ENCODE data around the gene LMBR1.
"Not testable (repeated sequence)": the region's sequence is repeated elsewhere in the genome, so short reads cannot be mapped to it uniquely, and the experiment has no call there.

LMBR1 gene

DNA sequence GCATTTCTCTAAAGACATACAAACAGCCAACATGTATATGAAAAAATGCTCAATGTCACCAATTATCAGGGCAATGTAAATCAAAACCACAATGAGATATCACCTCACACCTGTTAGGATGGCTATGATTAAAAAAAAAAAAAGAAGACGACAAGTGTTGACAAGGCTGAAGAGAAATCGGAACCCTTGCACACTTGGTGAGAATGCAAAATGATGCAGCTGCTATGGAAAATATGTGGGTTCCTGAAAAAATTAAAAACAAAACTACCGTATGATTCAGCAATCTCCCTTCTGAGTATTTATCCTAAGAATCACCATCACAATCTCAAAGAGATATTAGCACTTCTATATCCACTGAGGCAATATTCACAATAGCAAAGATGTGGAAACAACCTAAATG is 11.3 kb downstream of the LMBR1 start:
- Histone ChIP-seq H3K9me3 (ENCODE audit: control insufficient read depth, insufficient read depth, low read length) (no peaks in the 10 kb centered on the region; the same call in 1 of the 2 replicates), H3K27me3 (ENCODE audit: control insufficient read depth, insufficient read depth, low read length) (no peaks in the 10 kb centered on the region), H3K4me3 (ENCODE audit: low read length) (no peak overlapping the region), H3K4me1 (ENCODE audit: control insufficient read depth, insufficient read depth, low read length) (no peaks in the 10 kb centered on the region), H3K36me3 (ENCODE audit: control insufficient read depth, insufficient read depth, low read length) (no peaks in the 10 kb centered on the region), H3K27ac (ENCODE audit: low read length) (no peak overlapping the region)
- DNase-seq (ENCODE audit: low read depth, low spot score) = no peak
- no CpG with 5 or more reads among the region's 3 CpGs for WGBS (ENCODE audit: insufficient coverage, insufficient read length)

DNA sequence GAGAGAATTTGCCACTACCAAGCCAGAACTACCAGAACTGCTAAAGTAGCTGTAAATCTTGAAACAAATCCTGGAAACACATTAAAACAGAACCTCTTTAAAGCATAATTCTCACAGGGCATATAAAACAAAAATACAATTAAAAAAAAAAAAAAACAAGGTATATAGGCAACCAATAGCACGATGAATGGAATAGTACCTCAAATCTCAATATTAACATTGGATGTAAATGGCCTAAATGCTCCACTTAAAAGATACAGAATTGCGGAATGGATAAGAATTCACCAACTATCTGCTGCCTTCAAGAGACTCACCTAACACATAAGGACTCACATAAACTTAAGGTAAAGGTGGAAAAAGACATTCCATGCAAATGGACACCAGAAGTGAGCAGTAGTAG is 17.2 kb downstream of the LMBR1 start:
- no CpG with 5 or more reads among the region's 2 CpGs for WGBS (ENCODE audit: insufficient coverage, insufficient read length)
- Histone ChIP-seq H3K36me3 (ENCODE audit: control insufficient read depth, insufficient read depth, low read length) (no peaks in the 10 kb centered on the region), H3K9me3 (ENCODE audit: control insufficient read depth, insufficient read depth, low read length) (no peaks in the 10 kb centered on the region), H3K4me1 (ENCODE audit: control insufficient read depth, insufficient read depth, low read length) (no peaks in the 10 kb centered on the region), H3K27ac (ENCODE audit: low read length) (no peak overlapping the region), H3K4me3 (ENCODE audit: low read length) (no peak overlapping the region), H3K27me3 (ENCODE audit: control insufficient read depth, insufficient read depth, low read length) (no peaks in the 10 kb centered on the region)
- no peak for DNase-seq (ENCODE audit: low read depth, low spot score)

DNA sequence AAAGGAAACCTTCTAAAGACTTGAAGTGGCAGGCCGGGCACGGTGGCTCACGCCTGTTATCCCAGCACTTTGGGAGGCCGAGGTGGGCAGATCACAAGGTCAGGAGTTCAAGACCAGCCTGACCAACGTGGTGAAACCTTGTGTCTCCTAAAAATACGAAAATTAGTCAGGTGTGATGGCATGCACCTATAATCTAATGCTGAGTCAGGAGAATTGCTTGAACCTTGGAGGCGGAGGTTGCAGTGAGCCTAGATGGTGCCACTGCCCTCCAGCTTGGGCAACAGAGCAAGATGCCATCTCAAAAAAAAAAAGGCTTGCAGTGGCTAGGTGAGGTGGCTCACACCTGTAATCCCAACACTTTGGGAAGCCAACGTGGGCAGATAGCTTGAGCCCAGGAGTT is 24.6 kb downstream of the LMBR1 start:
- not testable (repeated sequence) for H3K36me3 ChIP-seq (ENCODE audit: control insufficient read depth, insufficient read depth, low read length); H3K27ac ChIP-seq (ENCODE audit: low read length); H3K9me3 ChIP-seq (ENCODE audit: control insufficient read depth, insufficient read depth, low read length); H3K4me3 ChIP-seq (ENCODE audit: low read length); H3K4me1 ChIP-seq (ENCODE audit: control insufficient read depth, insufficient read depth, low read length); H3K27me3 ChIP-seq (ENCODE audit: control insufficient read depth, insufficient read depth, low read length); DNase-seq (ENCODE audit: low read depth, low spot score)
- WGBS (ENCODE audit: insufficient coverage, insufficient read length) = no CpG with 5 or more reads among the region's 8 CpGs

DNA sequence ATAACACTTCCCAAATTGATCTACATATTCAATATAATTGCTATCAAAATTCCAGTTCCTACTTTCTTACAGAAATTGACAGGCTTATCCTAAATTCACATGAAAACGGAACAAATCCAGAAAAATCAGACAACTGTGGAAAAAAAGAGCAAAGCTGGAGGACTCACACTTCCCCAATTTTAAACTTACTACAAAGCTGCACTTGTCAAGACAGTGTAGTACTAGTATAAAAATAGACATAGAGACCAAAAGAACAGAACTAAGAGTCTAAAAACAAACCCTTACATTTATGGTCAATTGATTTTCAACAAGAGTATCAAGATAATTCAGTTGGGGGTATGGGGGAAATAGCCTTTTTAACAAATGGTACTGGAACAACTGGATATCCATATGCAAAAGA is 27.5 kb downstream of the LMBR1 start:
- Histone ChIP-seq H3K4me3 (ENCODE audit: low read length) (no peak overlapping the region), H3K36me3 (ENCODE audit: control insufficient read depth, insufficient read depth, low read length) (no peaks in the 10 kb centered on the region), H3K9me3 (ENCODE audit: control insufficient read depth, insufficient read depth, low read length) (no peaks in the 10 kb centered on the region; the same call in 1 of the 2 replicates), H3K4me1 (ENCODE audit: control insufficient read depth, insufficient read depth, low read length) (no peaks in the 10 kb centered on the region), H3K27ac (ENCODE audit: low read length) (no peak overlapping the region), H3K27me3 (ENCODE audit: control insufficient read depth, insufficient read depth, low read length) (no peaks in the 10 kb centered on the region)
- DNase-seq (ENCODE audit: low read depth, low spot score) = no peak
- no CpG with 5 or more reads among the region's 1 CpG for WGBS (ENCODE audit: insufficient coverage, insufficient read length)

DNA sequence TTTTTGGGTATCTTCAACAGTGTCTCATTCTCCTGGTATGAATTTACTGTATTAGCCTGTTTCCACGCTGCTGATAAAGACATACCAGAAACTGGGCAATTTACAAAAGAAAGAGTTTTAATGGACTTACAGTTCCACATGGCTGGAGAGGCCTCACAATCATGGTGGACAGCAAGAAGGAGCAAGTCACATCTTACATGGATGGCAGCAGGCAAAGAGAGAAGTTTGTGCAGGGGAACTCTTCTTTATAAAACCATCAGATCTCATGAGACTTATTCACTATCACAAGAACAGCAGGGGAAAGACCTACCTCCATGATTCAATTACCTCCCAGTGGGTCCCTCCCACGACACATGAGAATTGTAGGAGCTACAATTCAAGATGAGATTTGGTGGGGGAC is 31.0 kb downstream of the LMBR1 start:
- not testable (repeated sequence) for H3K4me3 ChIP-seq (ENCODE audit: low read length); H3K27ac ChIP-seq (ENCODE audit: low read length); H3K27me3 ChIP-seq (ENCODE audit: control insufficient read depth, insufficient read depth, low read length); H3K9me3 ChIP-seq (ENCODE audit: control insufficient read depth, insufficient read depth, low read length); H3K36me3 ChIP-seq (ENCODE audit: control insufficient read depth, insufficient read depth, low read length); DNase-seq (ENCODE audit: low read depth, low spot score); H3K4me1 ChIP-seq (ENCODE audit: control insufficient read depth, insufficient read depth, low read length)
- no CpG with 5 or more reads among the region's 2 CpGs for WGBS (ENCODE audit: insufficient coverage, insufficient read length)

DNA sequence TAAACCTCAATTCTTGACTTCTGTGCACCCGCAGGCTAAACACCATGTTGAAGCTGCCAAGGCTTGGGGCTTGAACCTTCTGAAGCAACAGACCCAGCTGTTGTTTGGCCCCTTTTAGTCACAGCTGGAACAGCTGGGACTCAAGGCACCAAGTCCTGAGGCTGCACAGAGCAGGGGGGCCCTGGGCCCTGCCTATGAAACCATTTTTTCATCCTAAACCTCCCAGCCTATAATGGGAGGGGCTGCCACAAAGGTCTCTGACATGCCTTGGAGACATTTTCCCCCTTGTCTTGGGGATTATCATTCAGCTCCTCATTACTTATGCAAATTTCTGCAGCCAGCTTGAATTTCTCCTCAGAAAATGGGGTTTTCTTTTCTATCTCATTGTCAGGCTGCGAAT is 31.8 kb downstream of the LMBR1 start:
- H3K27me3 ChIP-seq (ENCODE audit: control insufficient read depth, insufficient read depth, low read length) = no peaks in the 10 kb centered on the region
- H3K27ac ChIP-seq (ENCODE audit: low read length) = no peak overlapping the region
- H3K4me3 ChIP-seq (ENCODE audit: low read length) = no peak overlapping the region
- no peaks in the 10 kb centered on the region; the same call in 1 of the 2 replicates for H3K9me3 ChIP-seq (ENCODE audit: control insufficient read depth, insufficient read depth, low read length)
- WGBS (ENCODE audit: insufficient coverage, insufficient read length) = no CpG with 5 or more reads among the region's 2 CpGs
- H3K36me3 ChIP-seq (ENCODE audit: control insufficient read depth, insufficient read depth, low read length) = no peaks in the 10 kb centered on the region
- no peaks in the 10 kb centered on the region for H3K4me1 ChIP-seq (ENCODE audit: control insufficient read depth, insufficient read depth, low read length)
- no peak for DNase-seq (ENCODE audit: low read depth, low spot score)

DNA sequence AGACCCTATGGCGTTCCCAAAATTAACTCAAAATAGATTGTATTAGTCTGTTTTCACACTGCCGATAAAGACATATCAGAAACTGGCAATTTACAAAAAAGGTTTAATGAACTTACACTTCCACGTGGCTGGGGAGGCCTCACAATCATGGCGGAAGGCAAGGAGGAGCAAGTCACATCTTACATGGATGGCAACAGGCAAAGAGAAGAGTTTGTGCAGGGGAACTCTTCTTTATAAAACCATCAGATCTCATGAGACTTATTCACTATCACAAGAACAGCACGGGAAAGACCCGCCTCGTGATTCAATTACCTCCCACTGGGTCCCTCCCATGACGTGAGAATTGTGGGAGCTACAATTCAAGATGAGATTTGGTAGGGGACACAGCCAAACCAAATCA is 32.9 kb downstream of the LMBR1 start:
- not testable (repeated sequence) for H3K4me1 ChIP-seq (ENCODE audit: control insufficient read depth, insufficient read depth, low read length); DNase-seq (ENCODE audit: low read depth, low spot score); H3K4me3 ChIP-seq (ENCODE audit: low read length); H3K9me3 ChIP-seq (ENCODE audit: control insufficient read depth, insufficient read depth, low read length); H3K27ac ChIP-seq (ENCODE audit: low read length); H3K27me3 ChIP-seq (ENCODE audit: control insufficient read depth, insufficient read depth, low read length); H3K36me3 ChIP-seq (ENCODE audit: control insufficient read depth, insufficient read depth, low read length)
- WGBS (ENCODE audit: insufficient coverage, insufficient read length) = no CpG with 5 or more reads among the region's 8 CpGs

DNA sequence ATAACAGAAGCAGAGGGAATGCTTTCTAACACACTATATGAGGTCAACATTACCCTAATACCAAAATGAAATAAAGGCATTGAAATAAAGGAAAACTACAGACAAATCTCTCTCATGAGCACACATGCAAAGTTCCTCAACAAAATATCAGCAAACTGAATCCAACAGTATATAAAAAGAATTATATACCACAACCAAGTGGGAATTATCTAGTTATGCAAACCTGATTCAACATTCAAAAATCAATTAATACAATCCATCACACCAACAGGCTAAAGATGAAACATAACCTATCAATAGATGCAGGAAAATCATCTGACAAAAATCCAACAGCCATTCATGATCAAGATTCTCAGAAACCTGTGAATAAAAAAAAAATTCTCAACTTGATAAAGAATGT is 34.5 kb downstream of the LMBR1 start:
- H3K27ac ChIP-seq (ENCODE audit: low read length) = no peak overlapping the region
- no peaks in the 10 kb centered on the region for H3K4me1 ChIP-seq (ENCODE audit: control insufficient read depth, insufficient read depth, low read length)
- H3K4me3 ChIP-seq (ENCODE audit: low read length) = no peak overlapping the region
- H3K9me3 ChIP-seq (ENCODE audit: control insufficient read depth, insufficient read depth, low read length) = no peaks in the 10 kb centered on the region; the same call in 1 of the 2 replicates
- no peaks in the 10 kb centered on the region for H3K36me3 ChIP-seq (ENCODE audit: control insufficient read depth, insufficient read depth, low read length)
- H3K27me3 ChIP-seq (ENCODE audit: control insufficient read depth, insufficient read depth, low read length) = no peaks in the 10 kb centered on the region
- no peak for DNase-seq (ENCODE audit: low read depth, low spot score)

DNA sequence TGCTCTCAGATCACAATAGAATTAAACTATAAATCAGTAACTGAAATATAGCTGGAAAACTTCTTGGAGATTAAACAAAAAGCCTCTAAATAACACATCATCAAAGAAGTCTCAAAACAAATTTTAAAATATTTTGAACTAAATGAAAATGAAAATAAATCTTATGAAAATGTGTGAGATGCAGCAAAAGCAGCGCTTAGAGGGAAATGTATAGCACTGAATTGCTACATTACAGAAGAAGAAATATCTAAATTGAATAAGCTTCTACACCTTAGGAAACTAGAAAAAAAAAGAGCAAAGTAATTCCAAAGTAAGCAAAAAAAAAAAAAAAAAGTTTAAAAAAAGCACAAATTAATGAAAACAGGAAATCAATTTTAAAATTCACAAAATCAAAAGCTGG is 35.2 kb downstream of the LMBR1 start:
- no peaks in the 10 kb centered on the region for H3K27me3 ChIP-seq (ENCODE audit: control insufficient read depth, insufficient read depth, low read length)
- no CpG with 5 or more reads among the region's 1 CpG for WGBS (ENCODE audit: insufficient coverage, insufficient read length)
- no peak overlapping the region for H3K27ac ChIP-seq (ENCODE audit: low read length)
- no peak for DNase-seq (ENCODE audit: low read depth, low spot score)
- no peak overlapping the region for H3K4me3 ChIP-seq (ENCODE audit: low read length)
- no peaks in the 10 kb centered on the region for H3K4me1 ChIP-seq (ENCODE audit: control insufficient read depth, insufficient read depth, low read length)
- no peaks in the 10 kb centered on the region for H3K9me3 ChIP-seq (ENCODE audit: control insufficient read depth, insufficient read depth, low read length)
- no peaks in the 10 kb centered on the region for H3K36me3 ChIP-seq (ENCODE audit: control insufficient read depth, insufficient read depth, low read length)

DNA sequence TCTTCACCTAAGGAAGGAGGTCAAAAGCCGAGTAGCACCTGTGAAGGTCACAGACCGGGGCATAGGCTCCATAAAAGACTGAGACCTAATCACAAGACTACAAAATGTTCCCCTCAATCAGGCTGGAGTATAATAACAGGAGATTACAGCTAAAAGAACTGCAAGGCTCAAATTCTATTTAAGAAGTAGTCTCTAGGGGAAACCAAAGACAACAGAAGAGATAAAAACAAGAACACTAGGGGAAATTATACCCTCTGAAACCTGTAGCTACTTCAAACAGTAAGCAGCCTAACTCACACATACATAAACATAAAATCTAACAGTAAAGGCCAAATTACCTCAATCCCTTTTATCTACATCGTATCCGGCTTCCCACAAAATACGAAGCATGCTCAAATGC is 38.3 kb downstream of the LMBR1 start:
- no peak overlapping the region for H3K4me3 ChIP-seq (ENCODE audit: low read length)
- no peaks in the 10 kb centered on the region for H3K36me3 ChIP-seq (ENCODE audit: control insufficient read depth, insufficient read depth, low read length)
- H3K9me3 ChIP-seq (ENCODE audit: control insufficient read depth, insufficient read depth, low read length) = no peaks in the 10 kb centered on the region
- no peaks in the 10 kb centered on the region for H3K27me3 ChIP-seq (ENCODE audit: control insufficient read depth, insufficient read depth, low read length)
- no peak for DNase-seq (ENCODE audit: low read depth, low spot score)
- 100% methylated on average over 2 of the region's 5 CpGs for WGBS (ENCODE audit: insufficient coverage, insufficient read length)
- no peaks in the 10 kb centered on the region for H3K4me1 ChIP-seq (ENCODE audit: control insufficient read depth, insufficient read depth, low read length)
- no peak overlapping the region for H3K27ac ChIP-seq (ENCODE audit: low read length)

DNA sequence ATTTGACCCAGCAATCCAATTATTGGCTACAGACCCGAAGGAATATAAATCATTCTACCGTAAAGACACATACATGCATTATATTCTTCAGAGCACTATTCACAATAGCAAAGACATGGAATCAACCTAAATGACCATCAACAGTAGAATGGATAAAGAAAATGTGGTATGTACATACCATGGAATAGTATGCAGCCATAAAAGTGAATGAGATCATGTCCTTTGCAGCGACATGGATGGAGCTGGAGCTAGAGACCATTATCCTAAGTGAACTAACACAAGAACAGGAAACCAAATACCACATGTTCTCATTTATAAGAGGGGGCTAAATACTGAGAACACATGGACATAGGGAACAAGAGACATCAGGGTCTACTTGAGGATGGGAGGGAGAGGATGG is 44.0 kb downstream of the LMBR1 start:
- no peaks in the 10 kb centered on the region for H3K4me1 ChIP-seq (ENCODE audit: control insufficient read depth, insufficient read depth, low read length)
- no peak overlapping the region for H3K4me3 ChIP-seq (ENCODE audit: low read length)
- no peak for DNase-seq (ENCODE audit: low read depth, low spot score)
- H3K9me3 ChIP-seq (ENCODE audit: control insufficient read depth, insufficient read depth, low read length) = no peaks in the 10 kb centered on the region
- WGBS (ENCODE audit: insufficient coverage, insufficient read length) = no CpG with 5 or more reads among the region's 3 CpGs
- no peaks in the 10 kb centered on the region for H3K36me3 ChIP-seq (ENCODE audit: control insufficient read depth, insufficient read depth, low read length)
- no peaks in the 10 kb centered on the region for H3K27me3 ChIP-seq (ENCODE audit: control insufficient read depth, insufficient read depth, low read length)
- no peak overlapping the region for H3K27ac ChIP-seq (ENCODE audit: low read length)

Measured in iPS DF 6.9 (cell line).